ENCODE measurements around the gene PPP6R1. TPM values are rescaled to one million over a fixed set of nuclear protein-coding genes. Genes with fewer than 3 reads are reported as not detected.

Gene PPP6R1
- total RNA-seq, 2 donors from 2014 or later = 46.7 to 52.3 TPM

DNA sequence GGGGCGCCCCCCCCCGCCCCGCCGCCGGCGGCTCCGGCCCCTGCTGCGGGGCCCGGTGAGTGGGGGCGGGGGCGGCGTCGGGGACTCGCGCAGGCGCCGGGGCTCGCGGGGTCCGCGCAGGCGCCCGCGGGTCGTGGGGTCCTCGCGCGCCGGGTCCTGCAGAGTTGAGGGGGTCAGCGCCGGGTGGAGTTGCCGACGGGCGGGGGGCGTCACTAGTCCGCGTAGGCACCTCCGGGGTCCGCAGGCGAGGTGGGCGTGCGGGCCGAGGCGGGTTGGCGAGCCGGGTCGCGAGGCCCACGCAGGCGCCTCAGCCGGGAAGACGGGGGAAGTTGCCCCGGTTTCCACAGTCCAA lies 365 bp downstream of the PPP6R1 start:
- Histone ChIP-seq H3K4me3 (peak overlapping the region; percentile 94), H3K4me1 (ENCODE audit: control insufficient read depth in 1 of 2, low read depth in 2 of 2) (peaks cover 38 to 51% of the 10 kb centered on the region in 2 donors), H3K36me3 (peaks cover under 1% of the 10 kb centered on the region), H3K9me3 (no peaks in the 10 kb centered on the region), H3K27ac (peak overlapping the region; percentile 62 to 88), H3K27me3 (replicated peaks; ENCODE audit: insufficient read depth) (no peaks in the 10 kb centered on the region)
- no peak for TF ChIP-seq CTCF (IDR thresholded peaks at IDR 0.05)
- ATAC-seq (ENCODE audit: insufficient number of reproducible peaks, low FRiP score, low read depth) (no peak), DNase-seq (ENCODE audit: low spot score) (no peak)

DNA sequence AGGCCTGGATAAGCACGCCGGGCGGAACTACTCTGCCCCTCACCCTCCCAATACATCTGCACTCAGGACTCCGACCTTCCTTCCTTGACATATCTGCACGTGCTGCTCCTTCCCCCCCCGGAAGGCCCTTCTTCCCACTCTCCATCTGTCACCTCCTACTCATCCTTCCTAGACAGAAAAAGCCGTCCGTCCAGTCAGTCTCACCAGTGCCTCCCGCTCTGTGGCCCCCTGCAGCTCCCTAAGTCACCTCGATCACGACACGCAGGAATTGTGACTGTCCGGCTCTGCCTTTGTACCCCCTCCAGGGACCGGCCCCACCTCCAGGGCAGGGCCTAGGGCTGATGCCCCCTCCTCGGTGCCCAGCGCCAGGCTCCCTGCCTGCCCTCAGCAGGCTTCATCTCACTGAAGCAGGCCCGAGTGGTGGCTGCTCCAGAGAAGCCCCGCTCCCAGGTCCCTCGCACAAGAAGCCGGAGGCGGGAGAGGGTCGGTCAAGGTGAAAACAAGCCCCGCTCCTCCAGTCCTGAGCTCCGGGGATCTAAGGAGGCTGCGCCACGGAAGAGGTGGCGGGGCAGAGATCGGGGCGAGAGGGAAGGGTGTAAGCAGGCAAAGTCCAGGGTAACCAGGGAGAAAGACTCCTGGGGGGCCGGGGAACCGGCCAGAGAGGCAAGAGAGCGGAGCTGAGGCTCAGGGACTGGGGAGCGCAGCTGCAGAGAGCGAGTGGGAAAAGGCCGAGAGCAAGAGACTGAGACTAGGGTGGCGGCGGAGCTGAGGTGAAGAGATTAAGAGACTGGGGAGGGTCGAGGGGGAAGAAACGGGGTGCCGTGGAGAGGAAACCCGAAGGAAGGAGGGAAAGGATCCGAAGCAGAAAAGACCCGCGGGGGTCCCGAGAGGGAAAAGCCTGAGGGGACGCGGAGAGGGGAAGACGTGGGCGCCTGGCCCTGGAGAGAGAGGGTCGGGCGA lies 1.1 kb downstream of the PPP6R1 start:
- ATAC-seq (ENCODE audit: insufficient number of reproducible peaks, low FRiP score, low read depth) = no peak

GRCh38 chr19:55256562-55257460 lies 2.0 kb downstream of the PPP6R1 start:
- H3K4me3 ChIP-seq = peak overlapping the region; percentile 94
- no peak for ATAC-seq (ENCODE audit: insufficient number of reproducible peaks, low FRiP score, low read depth)
- no peaks in the 10 kb centered on the region for H3K9me3 ChIP-seq
- peaks cover 41 to 60% of the 10 kb centered on the region in 2 donors for H3K4me1 ChIP-seq (ENCODE audit: control insufficient read depth in 1 of 2, low read depth in 2 of 2)
- H3K27me3 ChIP-seq (replicated peaks; ENCODE audit: insufficient read depth) = no peaks in the 10 kb centered on the region
- peaks cover 3% of the 10 kb centered on the region for H3K36me3 ChIP-seq
- DNase-seq (ENCODE audit: low spot score) = no peak
- no peak for TF ChIP-seq CTCF (IDR thresholded peaks at IDR 0.05)
- no peak overlapping the region for H3K27ac ChIP-seq

More for the DNA sequence above, 1.1 kb downstream of the PPP6R1 start:
- Histone ChIP-seq H3K36me3 (peaks cover 3% of the 10 kb centered on the region), H3K9me3 (no peaks in the 10 kb centered on the region), H3K4me3 (peak overlapping the region; percentile 94), H3K27ac (peak overlapping the region; percentile 11 to 37), H3K4me1 (ENCODE audit: control insufficient read depth in 1 of 2, low read depth in 2 of 2) (peaks cover 41 to 58% of the 10 kb centered on the region in 2 donors), H3K27me3 (replicated peaks; ENCODE audit: insufficient read depth) (no peaks in the 10 kb centered on the region)
- no peak for TF ChIP-seq CTCF (IDR thresholded peaks at IDR 0.05)
- DNase-seq (ENCODE audit: low spot score) = no peak

- H3K36me3 ChIP-seq = peaks cover 3% of the 10 kb centered on the region
- no peaks in the 10 kb centered on the region for H3K9me3 ChIP-seq
- no peak for DNase-seq (ENCODE audit: low spot score)
- no peak for ATAC-seq (ENCODE audit: insufficient number of reproducible peaks, low FRiP score, low read depth)
- H3K27me3 ChIP-seq (replicated peaks; ENCODE audit: insufficient read depth) = no peaks in the 10 kb centered on the region
- H3K4me1 ChIP-seq (ENCODE audit: control insufficient read depth in 1 of 2, low read depth in 2 of 2) = peaks cover 41 to 60% of the 10 kb centered on the region in 2 donors
- no peak overlapping the region for H3K27ac ChIP-seq
- TF ChIP-seq CTCF (IDR thresholded peaks at IDR 0.05) = no peak
- H3K4me3 ChIP-seq = peak overlapping the region; percentile 57
These were observed 3.0 kb downstream of the PPP6R1 start for GRCh38 chr19:55255618-55256423.
